Measurements from ENCODE around the gene DHX16. TPM values are rescaled to one million over a fixed set of nuclear protein-coding genes. Genes with fewer than 3 reads are reported as not detected.
A peak's percentile ranks its signal among the peaks of the same experiment; 100 is the strongest.
"Not testable (repeated sequence)": the region's sequence is repeated elsewhere in the genome, so short reads cannot be mapped to it uniquely, and the experiment has no call there.

Gene DHX16
- total RNA-seq = 10 to 100 TPM; 17.9 to 29.7 TPM
- polyA plus RNA-seq (ENCODE audit: insufficient read length in 2 of 2) = 10 to 100 TPM; 30.9 to 35.2 TPM
- long read RNA-seq, donor 1, transcript DHX16-202 (20 exons, 3,445 nt) = major isoform, 5 of 1,158 reads
- long read RNA-seq, donor 1, partial matches to known transcripts = 118 of 1,158 reads
- long read RNA-seq, donor 1, other reads (novel, unspliced or antisense) = 1,034 of 1,158 reads
- long read RNA-seq, donor 2 = 0 reads
- long read RNA-seq, donor 3, partial matches to known transcripts = 506 of 522 reads
- long read RNA-seq, donor 3, other reads (novel, unspliced or antisense) = 15 of 522 reads
- long read RNA-seq, donor 4 = 0 reads

- Histone ChIP-seq H3K27ac (ENCODE audit: low read depth, low read length) (peak within 1 kb of the TSS; percentile 76), H3K9me3 (ENCODE audit: control insufficient read depth, insufficient read depth, low read length) (no peaks in the 10 kb centered on the region), H3K4me3 (ENCODE audit: low read depth, low read length) (peak within 1 kb of the TSS; percentile 91), H3K4me1 (ENCODE audit: control insufficient read depth, insufficient read depth, low read length) (peaks cover 9% of the 10 kb centered on the region), H3K36me3 (ENCODE audit: control insufficient read depth, insufficient read depth, low read length) (peaks cover 45% of the 10 kb centered on the region), H3K27me3 (ENCODE audit: control insufficient read depth, insufficient read depth, low read length) (no peaks in the 10 kb centered on the region)
- WGBS (ENCODE audit: insufficient coverage) = under 1% methylated on average over 52 of the region's 57 CpGs
- DNase-seq (ENCODE audit: low read depth in 4 of 6, low spot score in 6 of 6) = peak; percentile 91 to 99 (median 96)
Observed at GRCh38 chr6:30672445-30673253, at the start of gene DHX16. Gene DHX16 (minus strand): TSS chr6:30673006. CDS start chr6:30672841, 165 bp downstream.

- Histone ChIP-seq H3K4me1 (ENCODE audit: control insufficient read depth, insufficient read depth, low read length) (peaks cover 36% of the 10 kb centered on the region), H3K36me3 (ENCODE audit: control insufficient read depth, insufficient read depth, low read length) (peaks cover 45% of the 10 kb centered on the region), H3K4me3 (ENCODE audit: low read depth, low read length) (peak overlapping the region; percentile 82), H3K27ac (ENCODE audit: low read depth, low read length) (peak overlapping the region; percentile 93)
- peak in 1 of 6 donors; percentile 39 for DNase-seq (ENCODE audit: low read depth in 4 of 6, low spot score in 6 of 6)
- not testable (repeated sequence) for H3K9me3 ChIP-seq (ENCODE audit: control insufficient read depth, insufficient read depth, low read length); H3K27me3 ChIP-seq (ENCODE audit: control insufficient read depth, insufficient read depth, low read length)
- 12% methylated on average over 9 of the region's 10 CpGs for WGBS (ENCODE audit: insufficient coverage)
Observed at GRCh38 chr6:30722025-30722279, 49.1 kb upstream of the DHX16 start.

- Histone ChIP-seq H3K27ac (ENCODE audit: low read depth, low read length) (peak overlapping the region; percentile 96), H3K4me3 (ENCODE audit: low read depth, low read length) (peak overlapping the region; percentile 82), H3K36me3 (ENCODE audit: control insufficient read depth, insufficient read depth, low read length) (peaks cover 41% of the 10 kb centered on the region), H3K4me1 (ENCODE audit: control insufficient read depth, insufficient read depth, low read length) (peaks cover 40% of the 10 kb centered on the region), H3K27me3 (ENCODE audit: control insufficient read depth, insufficient read depth, low read length) (no peaks in the 10 kb centered on the region), H3K9me3 (ENCODE audit: control insufficient read depth, insufficient read depth, low read length) (no peaks in the 10 kb centered on the region)
- DNase-seq (ENCODE audit: low read depth in 4 of 6, low spot score in 6 of 6) = peak in 5 of 6 donors; percentile 72 to 98 (median 90)
- WGBS (ENCODE audit: insufficient coverage) = 1% methylated on average over 65 of the region's 71 CpGs
Observed at GRCh38 chr6:30721198-30722024, 48.6 kb upstream of the DHX16 start.

GRCh38 chr6:30720738-30721197, 48.0 kb upstream of the DHX16 start:
- DNase-seq (ENCODE audit: low read depth in 4 of 6, low spot score in 6 of 6) = peak in 2 of 6 donors; percentile 85 to 87
- Histone ChIP-seq H3K36me3 (ENCODE audit: control insufficient read depth, insufficient read depth, low read length) (peaks cover 35% of the 10 kb centered on the region), H3K27ac (ENCODE audit: low read depth, low read length) (peak overlapping the region; percentile 96), H3K4me3 (ENCODE audit: low read depth, low read length) (peak overlapping the region; percentile 81), H3K9me3 (ENCODE audit: control insufficient read depth, insufficient read depth, low read length) (no peaks in the 10 kb centered on the region), H3K4me1 (ENCODE audit: control insufficient read depth, insufficient read depth, low read length) (peaks cover 46% of the 10 kb centered on the region), H3K27me3 (ENCODE audit: control insufficient read depth, insufficient read depth, low read length) (no peaks in the 10 kb centered on the region)
- whole genome bisulfite sequencing (ENCODE audit: insufficient coverage) = 0% methylated on average over 29 of the region's 29 CpGs

GRCh38 chr6:30719791-30720737, 47.3 kb upstream of the DHX16 start, which contains the start of gene TUBB:
Gene TUBB (plus strand): TSS chr6:30720352. CDS start chr6:30720507, 155 bp downstream.
- peak; percentile 89 to 99 (median 96) for DNase-seq (ENCODE audit: low read depth in 4 of 6, low spot score in 6 of 6)
- under 1% methylated on average over 34 of the region's 38 CpGs for WGBS (ENCODE audit: insufficient coverage)
- Histone ChIP-seq H3K9me3 (ENCODE audit: control insufficient read depth, insufficient read depth, low read length) (no peaks in the 10 kb centered on the region), H3K36me3 (ENCODE audit: control insufficient read depth, insufficient read depth, low read length) (peaks cover 35% of the 10 kb centered on the region), H3K27me3 (ENCODE audit: control insufficient read depth, insufficient read depth, low read length) (no peaks in the 10 kb centered on the region), H3K4me1 (ENCODE audit: control insufficient read depth, insufficient read depth, low read length) (peaks cover 46% of the 10 kb centered on the region), H3K27ac (ENCODE audit: low read depth, low read length) (peak within 1 kb of the TSS; percentile 96), H3K4me3 (ENCODE audit: low read depth, low read length) (peak within 1 kb of the TSS; percentile 81)

- Histone ChIP-seq H3K9me3 (ENCODE audit: control insufficient read depth, insufficient read depth, low read length) (no peaks in the 10 kb centered on the region), H3K4me1 (ENCODE audit: control insufficient read depth, insufficient read depth, low read length) (peaks cover 46% of the 10 kb centered on the region), H3K27ac (ENCODE audit: low read depth, low read length) (peak overlapping the region; percentile 96), H3K27me3 (ENCODE audit: control insufficient read depth, insufficient read depth, low read length) (no peaks in the 10 kb centered on the region), H3K36me3 (ENCODE audit: control insufficient read depth, insufficient read depth, low read length) (peaks cover 29% of the 10 kb centered on the region), H3K4me3 (ENCODE audit: low read depth, low read length) (peak overlapping the region; percentile 81)
- no peak for DNase-seq (ENCODE audit: low read depth in 4 of 6, low spot score in 6 of 6)
- 4% methylated on average over 7 of the region's 8 CpGs for WGBS (ENCODE audit: insufficient coverage)
Observed at GRCh38 chr6:30719356-30719755, 46.5 kb upstream of the DHX16 start.

- not testable (repeated sequence) for H3K9me3 ChIP-seq (ENCODE audit: control insufficient read depth, insufficient read depth, low read length); H3K27me3 ChIP-seq (ENCODE audit: control insufficient read depth, insufficient read depth, low read length); DNase-seq (ENCODE audit: low read depth in 4 of 6, low spot score in 6 of 6)
- H3K4me3 ChIP-seq (ENCODE audit: low read depth, low read length) = peak overlapping the region; percentile 91
- 94% methylated on average over 15 of the region's 37 CpGs for WGBS (ENCODE audit: insufficient coverage)
- H3K36me3 ChIP-seq (ENCODE audit: control insufficient read depth, insufficient read depth, low read length) = peaks cover 19% of the 10 kb centered on the region
- peaks cover 34% of the 10 kb centered on the region for H3K4me1 ChIP-seq (ENCODE audit: control insufficient read depth, insufficient read depth, low read length)
- peak overlapping the region; percentile 96 for H3K27ac ChIP-seq (ENCODE audit: low read depth, low read length)
Observed at GRCh38 chr6:30717845-30718720, 45.3 kb upstream of the DHX16 start.
